ENCODE results near the gene PPARG. TPM values are rescaled to one million over a fixed set of nuclear protein-coding genes. Genes with fewer than 3 reads are reported as not detected.
"Not testable (repeated sequence)": the region's sequence is repeated elsewhere in the genome, so short reads cannot be mapped to it uniquely, and the experiment has no call there.

The PPARG gene
- total RNA-seq, 4 donors from 2014 or later = 26.4 to 46.4 (median 37.4) TPM

- H3K9me3 ChIP-seq = no peaks in the 10 kb centered on the region
- no peak overlapping the region for H3K27ac ChIP-seq
- no peak overlapping the region for H3K4me3 ChIP-seq
- no peaks in the 10 kb centered on the region for H3K27me3 ChIP-seq
- H3K4me1 ChIP-seq = no peaks in the 10 kb centered on the region
- DNase-seq = peak in 1 of 3 donors; percentile 10
- TF ChIP-seq POLR2A (IDR thresholded peaks at IDR 0.05) = no peak
- TF ChIP-seq, protein P1, sequence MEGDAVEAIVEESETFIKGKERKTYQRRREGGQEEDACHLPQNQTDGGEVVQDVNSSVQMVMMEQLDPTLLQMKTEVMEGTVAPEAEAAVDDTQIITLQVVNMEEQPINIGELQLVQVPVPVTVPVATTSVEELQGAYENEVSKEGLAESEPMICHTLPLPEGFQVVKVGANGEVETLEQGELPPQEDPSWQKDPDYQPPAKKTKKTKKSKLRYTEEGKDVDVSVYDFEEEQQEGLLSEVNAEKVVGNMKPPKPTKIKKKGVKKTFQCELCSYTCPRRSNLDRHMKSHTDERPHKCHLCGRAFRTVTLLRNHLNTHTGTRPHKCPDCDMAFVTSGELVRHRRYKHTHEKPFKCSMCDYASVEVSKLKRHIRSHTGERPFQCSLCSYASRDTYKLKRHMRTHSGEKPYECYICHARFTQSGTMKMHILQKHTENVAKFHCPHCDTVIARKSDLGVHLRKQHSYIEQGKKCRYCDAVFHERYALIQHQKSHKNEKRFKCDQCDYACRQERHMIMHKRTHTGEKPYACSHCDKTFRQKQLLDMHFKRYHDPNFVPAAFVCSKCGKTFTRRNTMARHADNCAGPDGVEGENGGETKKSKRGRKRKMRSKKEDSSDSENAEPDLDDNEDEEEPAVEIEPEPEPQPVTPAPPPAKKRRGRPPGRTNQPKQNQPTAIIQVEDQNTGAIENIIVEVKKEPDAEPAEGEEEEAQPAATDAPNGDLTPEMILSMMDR (IDR thresholded peaks at IDR 0.05) = no peak
- H3K36me3 ChIP-seq = no peaks in the 10 kb centered on the region
Measured at GRCh38 chr3:12454816-12455121, 165.9 kb downstream of the PPARG start.

GRCh38 chr3:12455740-12456139 lies 166.9 kb downstream of the PPARG start:
- Histone ChIP-seq H3K9me3 (no peaks in the 10 kb centered on the region), H3K27me3 (no peaks in the 10 kb centered on the region), H3K4me1 (peaks cover 0 to 7% (median 0%) of the 10 kb centered on the region in 4 donors), H3K27ac (no peak overlapping the region), H3K36me3 (no peaks in the 10 kb centered on the region), H3K4me3 (no peak overlapping the region)
- DNase-seq = peak in 2 of 3 donors; percentile 12 to 30
- TF ChIP-seq POLR2A (IDR thresholded peaks at IDR 0.05) = no peak
- TF ChIP-seq, protein P1 (IDR thresholded peaks at IDR 0.05) = no peak

GRCh38 chr3:12456441-12456840 lies 167.6 kb downstream of the PPARG start:
- DNase-seq = no peak
- TF ChIP-seq POLR2A (IDR thresholded peaks at IDR 0.05) = no peak

DNA sequence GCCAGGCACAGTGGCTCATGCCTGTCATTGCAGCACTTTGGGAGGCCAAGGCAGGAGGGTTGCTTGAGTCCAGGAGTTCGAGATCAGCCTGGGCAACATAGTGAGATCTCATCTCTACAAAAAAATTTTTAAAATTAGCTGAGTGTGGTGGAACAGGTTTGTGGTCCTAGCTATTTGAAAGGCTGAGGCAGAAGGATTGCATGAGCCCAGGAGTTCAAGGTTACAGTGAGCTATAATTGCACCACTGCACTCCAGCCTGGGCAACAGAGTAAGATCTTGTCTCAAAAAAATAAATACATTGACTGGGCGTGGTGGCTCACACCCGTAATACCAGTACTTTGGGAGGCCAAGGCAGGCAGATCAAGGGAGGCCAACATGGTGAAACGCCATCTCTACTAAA lies 168.5 kb downstream of the PPARG start:
- H3K4me1 ChIP-seq = peaks cover 0 to 18% (median 0%) of the 10 kb centered on the region in 4 donors
- not testable (repeated sequence) for H3K4me3 ChIP-seq, H3K9me3 ChIP-seq, H3K27ac ChIP-seq, DNase-seq, H3K36me3 ChIP-seq, H3K27me3 ChIP-seq

More at GRCh38 chr3:12456441-12456840, 167.6 kb downstream of the PPARG start:
- peaks cover 0 to 12% (median 0%) of the 10 kb centered on the region in 4 donors for H3K4me1 ChIP-seq
- H3K36me3 ChIP-seq = no peaks in the 10 kb centered on the region
- H3K9me3 ChIP-seq = no peaks in the 10 kb centered on the region
- no peak overlapping the region for H3K4me3 ChIP-seq
- H3K27ac ChIP-seq = no peak overlapping the region
- H3K27me3 ChIP-seq = no peaks in the 10 kb centered on the region

GRCh38 chr3:12458901-12459300 lies 170.0 kb downstream of the PPARG start:
- no peak for TF ChIP-seq POLR2A (IDR thresholded peaks at IDR 0.05)
- TF ChIP-seq, protein P1 (IDR thresholded peaks at IDR 0.05) = peak in 1 of 6 experiments; percentile 10
- no peaks in the 10 kb centered on the region for H3K27me3 ChIP-seq
- no peak overlapping the region for H3K4me3 ChIP-seq
- H3K36me3 ChIP-seq = no peaks in the 10 kb centered on the region
- H3K4me1 ChIP-seq = peaks cover 0 to 23% (median 0%) of the 10 kb centered on the region in 4 donors
- no peak overlapping the region for H3K27ac ChIP-seq
- DNase-seq = no peak
- H3K9me3 ChIP-seq = no peaks in the 10 kb centered on the region

- Histone ChIP-seq H3K4me1 (peaks cover 0 to 23% (median 0%) of the 10 kb centered on the region in 4 donors), H3K9me3 (no peaks in the 10 kb centered on the region), H3K27me3 (no peaks in the 10 kb centered on the region), H3K27ac (no peak overlapping the region), H3K4me3 (no peak overlapping the region), H3K36me3 (no peaks in the 10 kb centered on the region)
- no peak for TF ChIP-seq POLR2A (IDR thresholded peaks at IDR 0.05)
- TF ChIP-seq, protein P1 (IDR thresholded peaks at IDR 0.05) = peak in 1 of 6 experiments; percentile 17
- DNase-seq = no peak
Measured at GRCh38 chr3:12460127-12460526, 171.3 kb downstream of the PPARG start.

DNA sequence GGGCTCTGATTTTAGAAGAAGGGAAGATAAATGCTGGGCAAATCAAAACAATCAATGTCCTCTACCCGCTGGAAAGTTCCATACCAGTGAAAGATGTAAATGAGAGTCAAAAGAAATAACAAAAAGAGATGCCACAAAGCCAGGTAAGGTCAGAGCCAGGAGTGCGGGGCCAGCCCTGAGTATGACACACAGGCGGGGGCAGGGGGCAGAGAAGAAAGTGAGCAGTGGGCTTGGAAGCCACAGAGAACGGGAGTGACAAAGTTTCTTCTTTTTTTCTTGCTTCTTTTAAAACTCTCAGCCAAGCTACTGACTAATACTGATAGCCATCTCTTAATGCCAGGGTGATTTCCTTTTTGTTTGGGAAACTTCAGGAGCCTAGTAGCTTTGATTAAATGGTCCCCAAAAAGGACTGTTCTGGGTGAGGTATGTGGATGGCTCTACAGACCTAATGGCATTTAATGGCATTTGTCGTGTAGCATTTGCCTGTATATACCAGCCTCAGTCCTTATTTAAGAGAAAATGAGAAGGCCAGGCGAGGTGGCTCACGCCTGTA lies 172.3 kb downstream of the PPARG start:
- no peak for DNase-seq
- Histone ChIP-seq H3K9me3 (no peaks in the 10 kb centered on the region), H3K27ac (no peak overlapping the region), H3K36me3 (no peaks in the 10 kb centered on the region), H3K4me3 (no peak overlapping the region), H3K27me3 (no peaks in the 10 kb centered on the region), H3K4me1 (peaks cover 0 to 23% (median 0%) of the 10 kb centered on the region in 4 donors)
- TF ChIP-seq POLR2A (IDR thresholded peaks at IDR 0.05) = no peak
- TF ChIP-seq, protein P1 (IDR thresholded peaks at IDR 0.05) = no peak

Data from Peyer's patch (tissue), 4 donors.